AG04449 (cell line): ENCODE data around the gene KHDC4.

Source experiments
- CTCF ChIA-PET: fragments of 350-600 bp; formaldehyde crosslinking; extraction: SDS; loops from one replicate; lab custom pipeline; 2021; ENCODE audit warnings: antibody characterized with exemption; lab: Yijun Ruan, JAX
- POLR2A ChIA-PET: fragments of 400-600, 350-600 bp; formaldehyde crosslinking; extraction: SDS; loops from one replicate; lab custom pipeline; 2020; ENCODE audit warnings: antibody characterized with exemption, inconsistent platforms; lab: Yijun Ruan, JAX
- DNase-seq: peaks from one replicate; pipeline ENCODE4 v3.0.0-alpha.2; 2010; ENCODE audit warnings: low read depth, low spot score
- H3K4me3 ChIP-seq: 2 replicates; pipeline ENCODE4 v1.5.1; 2011; ENCODE audit warnings: low read depth, mild to moderate bottlenecking, control low read depth, low read length
- TF ChIP-seq, protein P1 (sequence below): IDR thresholded peaks from one replicate; pipeline ENCODE4 v1.5.1; 2011; ENCODE audit warnings: mild to moderate bottlenecking, moderate library complexity, low read length, control low read depth, inconsistent platforms; ENCODE audit not compliant: insufficient read depth; ENCODE audit errors: missing control alignments

KHDC4 gene

GRCh38 chr1:155920717-155921116 lies 13.5 kb downstream of the KHDC4 start:
- ChIA-PET CTCF (interaction anchor here (1.0 to 3.5 kb wide), 4 partner anchors 11 to 145 kb away, joined by 3 to 12 read pairs (median 8); no protein-coding TSS in a partner anchor), POLR2A (interaction anchor here (1.0 kb wide), 1 partner anchor 41 kb away, joined by 3 read pairs; no protein-coding TSS in a partner anchor)
- no peak for DNase-seq
- TF ChIP-seq, protein P1, sequence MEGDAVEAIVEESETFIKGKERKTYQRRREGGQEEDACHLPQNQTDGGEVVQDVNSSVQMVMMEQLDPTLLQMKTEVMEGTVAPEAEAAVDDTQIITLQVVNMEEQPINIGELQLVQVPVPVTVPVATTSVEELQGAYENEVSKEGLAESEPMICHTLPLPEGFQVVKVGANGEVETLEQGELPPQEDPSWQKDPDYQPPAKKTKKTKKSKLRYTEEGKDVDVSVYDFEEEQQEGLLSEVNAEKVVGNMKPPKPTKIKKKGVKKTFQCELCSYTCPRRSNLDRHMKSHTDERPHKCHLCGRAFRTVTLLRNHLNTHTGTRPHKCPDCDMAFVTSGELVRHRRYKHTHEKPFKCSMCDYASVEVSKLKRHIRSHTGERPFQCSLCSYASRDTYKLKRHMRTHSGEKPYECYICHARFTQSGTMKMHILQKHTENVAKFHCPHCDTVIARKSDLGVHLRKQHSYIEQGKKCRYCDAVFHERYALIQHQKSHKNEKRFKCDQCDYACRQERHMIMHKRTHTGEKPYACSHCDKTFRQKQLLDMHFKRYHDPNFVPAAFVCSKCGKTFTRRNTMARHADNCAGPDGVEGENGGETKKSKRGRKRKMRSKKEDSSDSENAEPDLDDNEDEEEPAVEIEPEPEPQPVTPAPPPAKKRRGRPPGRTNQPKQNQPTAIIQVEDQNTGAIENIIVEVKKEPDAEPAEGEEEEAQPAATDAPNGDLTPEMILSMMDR: no peak
- no peak overlapping the region for H3K4me3 ChIP-seq

DNA sequence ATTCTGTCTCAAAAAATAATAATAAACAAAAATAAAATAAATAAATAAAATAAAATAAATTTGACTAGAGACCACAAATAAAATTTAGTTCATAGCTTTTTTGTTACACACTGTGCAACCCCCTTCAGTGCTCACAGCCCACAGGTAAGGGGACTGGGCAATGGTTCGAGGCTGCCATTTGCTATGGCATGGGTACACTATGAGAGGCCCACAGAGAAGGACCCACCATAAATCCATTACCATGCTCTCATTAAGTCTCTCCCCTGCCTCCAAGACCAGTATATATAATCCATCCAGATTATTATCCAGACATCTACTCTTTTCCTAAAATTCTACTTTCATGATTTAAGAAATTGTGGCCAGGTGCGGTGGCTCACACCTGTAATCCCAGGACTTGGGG lies 14.4 kb downstream of the KHDC4 start:
- no peak for DNase-seq
- ChIA-PET CTCF (interaction anchor here (1.6 kb wide), 1 partner anchor 70 kb away, joined by 7 read pairs; no protein-coding TSS in a partner anchor), POLR2A (interaction anchor here (1.0 kb wide), 1 partner anchor 42 kb away, joined by 3 read pairs; no protein-coding TSS in a partner anchor)
- TF ChIP-seq, protein P1: no peak
- H3K4me3 ChIP-seq: no peak overlapping the region

DNA sequence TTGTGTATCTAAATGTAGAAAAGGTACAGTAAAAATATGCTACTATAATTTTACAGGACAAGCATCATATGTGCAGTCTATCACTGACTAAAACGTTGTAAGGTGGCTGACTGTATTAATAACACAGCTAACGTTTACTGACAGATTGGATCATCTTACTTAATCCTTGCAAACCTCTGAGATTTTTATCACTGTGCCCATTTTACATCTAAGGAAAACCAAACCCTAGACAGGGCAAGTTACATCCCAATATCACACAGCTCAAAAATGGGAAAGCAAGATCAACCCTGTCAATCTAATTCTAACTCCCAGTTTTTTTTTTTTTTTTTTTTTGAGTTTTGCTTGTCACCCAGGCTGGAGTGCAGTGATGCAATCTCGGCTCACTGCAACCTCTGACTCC lies 15.6 kb downstream of the KHDC4 start:
- CTCF ChIA-PET: interaction anchor here (1.0 to 4.4 kb wide), 3 partner anchors 11 to 71 kb away, joined by 3 to 17 read pairs (median 7); no protein-coding TSS in a partner anchor
- POLR2A ChIA-PET: interaction anchor here (0.7 to 1.1 kb wide), 2 partner anchors 13 to 22 kb away, joined by 4 to 5 read pairs; no protein-coding TSS in a partner anchor
- H3K4me3 ChIP-seq: no peak overlapping the region
- TF ChIP-seq, protein P1: no peak
- no peak for DNase-seq

GRCh38 chr1:155913969-155914757 lies 20.1 kb downstream of the KHDC4 start:
- POLR2A ChIA-PET: interaction anchor here (0.9 kb wide), 1 partner anchor 19 kb away, joined by 3 read pairs; no protein-coding TSS in a partner anchor
- TF ChIP-seq, protein P1: no peak
- H3K4me3 ChIP-seq: no peak overlapping the region
- no peak for DNase-seq
- CTCF ChIA-PET: interaction anchor here (1.1 to 1.2 kb wide), 2 partner anchors 16 to 74 kb away, joined by 3 to 4 read pairs; no protein-coding TSS in a partner anchor

GRCh38 chr1:155912056-155912536 lies 22.1 kb downstream of the KHDC4 start:
- no peak for DNase-seq
- TF ChIP-seq, protein P1: no peak
- CTCF ChIA-PET: interaction anchor here (1.2 to 1.3 kb wide), 2 partner anchors 52 to 78 kb away, joined by 3 read pairs; no protein-coding TSS in a partner anchor
- POLR2A ChIA-PET: no interaction called here
- H3K4me3 ChIP-seq: no peak overlapping the region
